Neural cell (in vitro differentiated cells): ENCODE results near the gene CLIC1. TPM values are rescaled to one million over a fixed set of nuclear protein-coding genes. Genes with fewer than 3 reads are reported as not detected.

ENCODE experiments used
- H2AFZ ChIP-seq: fragments of 200-600, 300-800 bp; sonication (generic), shearing (Covaris generic); 2 replicates; pipeline ENCODE4 v1.6.0; 2014; ENCODE audit warnings: low read depth, mild to moderate bottlenecking, antibody characterized with exemption, low read length, moderate library complexity
- H3F3A ChIP-seq: fragments of 200-600 bp; shearing (Covaris generic); 2 replicates; pipeline ENCODE4 v1.6.1; 2016; ENCODE audit warnings: mild to moderate bottlenecking, moderate library complexity, mixed read lengths, antibody characterized with exemption, low read length; ENCODE audit not compliant: insufficient read depth, poor library complexity, severe bottlenecking
- H3K27ac ChIP-seq: fragments of 200-600, 300-800 bp; sonication (generic), shearing (Covaris generic); 2 replicates; pipeline ENCODE4 v1.5.1; 2014; ENCODE audit warnings: mild to moderate bottlenecking, low read length, moderate library complexity
- H3K27me3 ChIP-seq: fragments of 300-800, 200-600 bp; sonication (generic), shearing (Covaris generic); 2 replicates; pipeline ENCODE4 v1.6.0; 2014; ENCODE audit warnings: mild to moderate bottlenecking, low read depth, low read length, moderate library complexity; ENCODE audit not compliant: insufficient read depth
- H3K36me3 ChIP-seq: fragments of 300-800, 200-600 bp; sonication (generic), shearing (Covaris generic); 2 replicates; pipeline ENCODE4 v1.5.1; 2014; ENCODE audit warnings: mild to moderate bottlenecking, antibody characterized with exemption, low read length, moderate library complexity; ENCODE audit not compliant: insufficient read depth
- H3K4me2 ChIP-seq: fragments of 300-800, 200-600 bp; sonication (generic), shearing (Covaris generic); 2 replicates; pipeline ENCODE4 v1.6.0; 2014; ENCODE audit warnings: mild to moderate bottlenecking, low read length
- H3K4me3 ChIP-seq: fragments of 300-800, 200-600 bp; sonication (generic), shearing (Covaris generic); 2 replicates; pipeline ENCODE4 v1.5.1; 2014; ENCODE audit warnings: mild to moderate bottlenecking, low read length, moderate library complexity
- H3K79me2 ChIP-seq: fragments of 200-600 bp; shearing (Covaris generic); replicated peaks from 2 replicates; pipeline ENCODE4 v1.6.0; 2014; ENCODE audit warnings: mild to moderate bottlenecking, low read length, moderate library complexity; ENCODE audit not compliant: insufficient read depth
- H3K9ac ChIP-seq: fragments of 300-800, 200-600 bp; sonication (generic), shearing (Covaris generic); 2 replicates; pipeline ENCODE4 v1.6.1; 2016; ENCODE audit warnings: mild to moderate bottlenecking, low read length, mixed read lengths
- H3K9me2 ChIP-seq: fragments of 200-600 bp; shearing (Covaris generic); 2 replicates; pipeline ENCODE4 v1.6.1; 2016; ENCODE audit warnings: mild to moderate bottlenecking, low read length, mixed read lengths; ENCODE audit not compliant: insufficient read depth
- H3K9me3 ChIP-seq: fragments of 200-600, 300-800 bp; sonication (generic), shearing (Covaris generic); 2 replicates; pipeline ENCODE4 v1.6.1; 2016; ENCODE audit warnings: mild to moderate bottlenecking, mixed run types, low read length, moderate library complexity, mixed read lengths
- H4K20me1 ChIP-seq: fragments of 200-600 bp; shearing (Covaris generic); 2 replicates; pipeline ENCODE4 v1.6.1; 2016; ENCODE audit warnings: mild to moderate bottlenecking, mixed run types; ENCODE audit not compliant: insufficient read depth
- CTCF ChIP-seq: fragments of 450-650 bp; IDR thresholded peaks from 2 replicates; pipeline ENCODE4 v1.5.1; 2014; ENCODE audit warnings: antibody characterized with exemption, mild to moderate bottlenecking, moderate library complexity; ENCODE audit not compliant: poor library complexity, severe bottlenecking
- EP300 ChIP-seq: fragments of 450-650 bp; conservative IDR thresholded peaks from 2 replicates; pipeline ENCODE4 v1.6.1; 2014; ENCODE audit warnings: antibody characterized with exemption, mild to moderate bottlenecking, moderate library complexity; ENCODE audit not compliant: poor library complexity, severe bottlenecking
- EZH2 ChIP-seq: fragments of 200-600, 300-800 bp; shearing (Covaris generic), sonication (generic); IDR thresholded peaks from 2 replicates; pipeline ENCODE4 v1.6.1; 2014; ENCODE audit warnings: antibody characterized with exemption, low read length, borderline replicate concordance, mild to moderate bottlenecking; ENCODE audit not compliant: insufficient read depth, poor library complexity, severe bottlenecking
- MXI1 ChIP-seq: fragments of 450-650 bp; conservative IDR thresholded peaks from 2 replicates; pipeline ENCODE4 v1.6.1; 2014; ENCODE audit warnings: antibody characterized with exemption, mild to moderate bottlenecking; ENCODE audit not compliant: poor library complexity, severe bottlenecking
- POLR2AphosphoS5 ChIP-seq: IDR thresholded peaks from 2 replicates; pipeline ENCODE4 v1.6.1; 2012
- RAD21 ChIP-seq: fragments of 450-650 bp; conservative IDR thresholded peaks from 2 replicates; pipeline ENCODE4 v1.6.1; 2014; ENCODE audit warnings: antibody characterized with exemption, mild to moderate bottlenecking, moderate library complexity
- REST ChIP-seq: IDR thresholded peaks from 2 replicates; pipeline ENCODE4 v1.6.1; 2012; ENCODE audit warnings: borderline replicate concordance
- SMC3 ChIP-seq: fragments of 450-650 bp; conservative IDR thresholded peaks from 2 replicates; pipeline ENCODE4 v1.6.1; 2014; ENCODE audit warnings: antibody characterized with exemption, mild to moderate bottlenecking, moderate library complexity; ENCODE audit not compliant: poor library complexity
- TAF1 ChIP-seq: IDR thresholded peaks from 2 replicates; pipeline ENCODE4 v1.6.1; 2012; ENCODE audit warnings: low read depth
- polyA plus RNA-seq: library from polyadenylated mRNA; depleted of rRNA; stranded (reverse); fragments of >200 nt; gene quantifications from 2 replicates; pipeline ENCODE4 v1.2.3, GENCODE V29; 2014

CLIC1 gene
- polyA plus RNA-seq, 1 donor from 2014 or later = 5.5 TPM

GRCh38 chr6:31784098-31784925, 48.0 kb upstream of the CLIC1 start:
- Histone ChIP-seq H3K9me2 (no peaks in the 10 kb centered on the region), H3K27me3 (no peaks in the 10 kb centered on the region), H2AFZ (no peak overlapping the region), H3K36me3 (peaks cover 20% of the 10 kb centered on the region), H3K4me2 (no peak overlapping the region), H3K9me3 (no peaks in the 10 kb centered on the region), H3K27ac (no peak overlapping the region), H3K9ac (no peak overlapping the region), H3K79me2 (no peaks in the 10 kb centered on the region), H3K4me3 (no peak overlapping the region), H3F3A (no peaks in the 10 kb centered on the region), H4K20me1 (no peaks in the 10 kb centered on the region)
- TF ChIP-seq MXI1 (no peak), EP300 (no peak), RAD21 (no peak), EZH2 (no peak), REST (no peak), SMC3 (no peak), TAF1 (no peak), POLR2AphosphoS5 (no peak), CTCF (no peak)

- Histone ChIP-seq H3K9ac (no peak overlapping the region), H3K4me3 (no peak overlapping the region), H4K20me1 (no peaks in the 10 kb centered on the region), H3K27me3 (no peaks in the 10 kb centered on the region), H3K79me2 (no peaks in the 10 kb centered on the region), H3K4me2 (no peak overlapping the region), H3K27ac (no peak overlapping the region), H2AFZ (no peak overlapping the region), H3K9me3 (no peaks in the 10 kb centered on the region), H3K36me3 (peaks cover 20% of the 10 kb centered on the region), H3K9me2 (no peaks in the 10 kb centered on the region), H3F3A (no peaks in the 10 kb centered on the region)
- TF ChIP-seq SMC3 (no peak), EP300 (no peak), EZH2 (no peak), CTCF (no peak), POLR2AphosphoS5 (no peak), TAF1 (no peak), MXI1 (no peak), RAD21 (no peak), REST (no peak)
Observed at GRCh38 chr6:31782126-31782855, 46.0 kb upstream of the CLIC1 start.
